Measurements from ENCODE around the gene AGFG2.
A peak's percentile ranks its signal among the peaks of the same experiment; 100 is the strongest.

AGFG2 gene

DNA sequence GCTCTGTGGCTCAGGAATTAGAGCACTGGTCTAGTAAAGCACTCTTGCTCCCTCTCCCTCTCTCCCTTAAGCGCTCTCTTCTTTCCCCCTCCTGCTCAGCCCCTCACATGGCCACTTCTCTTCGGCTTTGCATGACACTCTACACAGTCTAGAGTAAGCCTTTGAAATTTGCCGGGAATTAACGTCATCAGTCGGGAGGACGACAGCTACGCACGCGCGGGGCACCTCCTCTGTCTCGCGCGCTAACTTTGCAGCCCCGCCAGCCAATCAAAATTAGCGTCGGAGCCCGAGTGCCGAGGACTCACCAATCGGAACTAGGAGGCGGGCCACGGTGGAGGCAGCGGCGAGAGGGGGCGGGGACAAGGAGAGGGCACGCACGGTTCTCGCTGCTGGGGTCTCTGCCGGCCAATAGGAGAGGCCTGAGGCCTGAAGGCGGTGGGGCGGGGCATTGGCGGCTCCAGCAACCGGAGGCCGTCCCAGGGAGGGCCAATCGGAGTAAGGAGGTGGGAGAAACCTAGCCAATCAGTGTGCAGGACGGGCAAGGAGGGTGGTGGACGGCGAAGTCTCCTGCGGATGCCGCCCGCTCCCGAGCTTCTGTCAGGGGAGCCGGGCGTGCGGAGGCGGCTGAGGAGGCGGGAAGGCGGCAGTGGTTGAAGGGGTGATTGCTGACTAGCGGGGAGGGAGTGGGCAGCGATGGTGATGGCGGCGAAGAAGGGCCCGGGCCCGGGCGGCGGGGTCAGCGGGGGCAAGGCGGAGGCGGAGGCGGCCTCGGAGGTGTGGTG is at the start of gene AGFG2 (continued):
- no peak for TF ChIP-seq ZNF121 (tag by site-specific recombination; IDR thresholded peaks at IDR 0.05)
- TF ChIP-seq, protein P1, sequence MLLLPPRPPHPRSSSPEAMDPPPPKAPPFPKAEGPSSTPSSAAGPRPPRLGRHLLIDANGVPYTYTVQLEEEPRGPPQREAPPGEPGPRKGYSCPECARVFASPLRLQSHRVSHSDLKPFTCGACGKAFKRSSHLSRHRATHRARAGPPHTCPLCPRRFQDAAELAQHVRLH (tag by site-specific recombination; IDR thresholded peaks at IDR 0.05), result no peak
- TF ChIP-seq ZNF266 (tag by site-specific recombination; IDR thresholded peaks at IDR 0.05; ENCODE audit: low read depth), result no peak
- no peak for TF ChIP-seq TSHZ1 (tag by site-specific recombination; IDR thresholded peaks at IDR 0.05; ENCODE audit: borderline replicate concordance)
- TF ChIP-seq ZNF239 (tag by site-specific recombination; IDR thresholded peaks at IDR 0.05), result no peak
- TF ChIP-seq ZNF664 (tag by site-specific recombination; IDR thresholded peaks at IDR 0.05), result no peak
- TF ChIP-seq ZNF26 (tag by site-specific recombination; IDR thresholded peaks at IDR 0.05), result no peak
- no peak for TF ChIP-seq ZNF670 (tag by site-specific recombination; IDR thresholded peaks at IDR 0.05; ENCODE audit: low read depth)
- no peak for TF ChIP-seq ZNF350 (tag by site-specific recombination; IDR thresholded peaks at IDR 0.05)
- TF ChIP-seq ZNF48 (tag by site-specific recombination; IDR thresholded peaks at IDR 0.05), result no peak
- no peak for TF ChIP-seq ZNF274 (IDR thresholded peaks at IDR 0.05; ENCODE audit: low read length)
- TF ChIP-seq ZNF274 (tag by site-specific recombination; IDR thresholded peaks at IDR 0.05; ENCODE audit: borderline replicate concordance), result no peak
- TF ChIP-seq ZNF514 (tag by site-specific recombination; IDR thresholded peaks at IDR 0.05), result no peak
- peak; percentile 99 for TF ChIP-seq OSR2 (tag by site-specific recombination; IDR thresholded peaks at IDR 0.05)
- TF ChIP-seq ZNF138 (tag by site-specific recombination; IDR thresholded peaks at IDR 0.05; ENCODE audit: borderline replicate concordance), result no peak
- no peak for TF ChIP-seq PRDM2 (tag by site-specific recombination; IDR thresholded peaks at IDR 0.05; ENCODE audit: borderline replicate concordance)
- TF ChIP-seq ZNF544 (tag by site-specific recombination; IDR thresholded peaks at IDR 0.05), result no peak
- TF ChIP-seq ZNF548 (tag by site-specific recombination; IDR thresholded peaks at IDR 0.05), result no peak
- TF ChIP-seq ZBTB49 (tag by site-specific recombination; IDR thresholded peaks at IDR 0.05; ENCODE audit: low read depth), result no peak
- TF ChIP-seq, protein P2, sequence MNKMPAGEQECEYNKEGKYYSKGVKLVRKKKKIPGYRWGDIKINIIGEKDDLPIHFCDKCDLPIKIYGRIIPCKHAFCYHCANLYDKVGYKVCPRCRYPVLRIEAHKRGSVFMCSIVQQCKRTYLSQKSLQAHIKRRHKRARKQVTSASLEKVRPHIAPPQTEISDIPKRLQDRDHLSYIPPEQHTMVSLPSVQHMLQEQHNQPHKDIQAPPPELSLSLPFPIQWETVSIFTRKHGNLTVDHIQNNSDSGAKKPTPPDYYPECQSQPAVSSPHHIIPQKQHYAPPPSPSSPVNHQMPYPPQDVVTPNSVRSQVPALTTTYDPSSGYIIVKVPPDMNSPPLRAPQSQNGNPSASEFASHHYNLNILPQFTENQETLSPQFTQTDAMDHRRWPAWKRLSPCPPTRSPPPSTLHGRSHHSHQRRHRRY (tag by site-specific recombination; IDR thresholded peaks at IDR 0.05), result no peak
- TF ChIP-seq ZNF660 (tag by site-specific recombination; IDR thresholded peaks at IDR 0.05), result no peak; the same call in 1 of the 2 replicates
- peak; percentile 89 for TF ChIP-seq KLF9 (tag by site-specific recombination; IDR thresholded peaks at IDR 0.05; ENCODE audit: low read depth)
- no peak for TF ChIP-seq ZNF292 (tag by site-specific recombination; IDR thresholded peaks at IDR 0.05; ENCODE audit: borderline replicate concordance, low read depth)
